Stomach (tissue), 9 donors: ENCODE results near the gene PCDHGA6. TPM values are rescaled to one million over a fixed set of nuclear protein-coding genes. Genes with fewer than 3 reads are reported as not detected.
"Not testable (repeated sequence)": the region's sequence is repeated elsewhere in the genome, so short reads cannot be mapped to it uniquely, and the experiment has no call there.

Experiments used
- DNase-seq, 2 donors: peaks; one replicate each; pipeline versions ENCODE4 v3.0.0 to v3.0.0-alpha.2; 2013 to 2019
- H3K27ac ChIP-seq, 5 donors: fragments of 200-600 bp in 4 of 5; sonication (generic) in 4 of 5; one replicate each; pipeline ENCODE4 v1.5.1; 2013 to 2019; ENCODE audit warnings: mild to moderate bottlenecking in 1 of 5, moderate library complexity in 1 of 5
- H3K27me3 ChIP-seq, 3 donors: fragments of 200-600 bp; sonication (generic); one replicate each; pipeline ENCODE4 v1.5.1; 2017 to 2019; ENCODE audit warnings: mixed run types in 1 of 3
- H3K36me3 ChIP-seq, 4 donors: fragments of 200-600 bp; sonication (generic); 1 replicate in 3 of 4; 2 replicates in 1 of 4; pipeline ENCODE4 v1.5.1; 2016 to 2019
- H3K4me1 ChIP-seq, 4 donors: fragments of 200-600 bp; sonication (generic); one replicate each; pipeline ENCODE4 v1.5.1; 2016 to 2019
- H3K4me3 ChIP-seq, 4 donors: fragments of 200-600 bp; sonication (generic) in 3 of 4; one replicate each; pipeline ENCODE4 v1.5.1; 2016 to 2019; ENCODE audit warnings: mild to moderate bottlenecking in 1 of 4
- H3K9me3 ChIP-seq, 4 donors: fragments of 200-600 bp; sonication (generic); one replicate each; pipeline ENCODE4 v1.5.1; 2016 to 2019
- EP300 ChIP-seq: sonication (generic); formaldehyde crosslinking; IDR thresholded peaks from one replicate; pipeline ENCODE4 v1.6.1; 2017; ENCODE audit warnings: antibody characterized with exemption
- POLR2A ChIP-seq, 4 donors: fragments of 450-650 bp; IDR thresholded peaks; one replicate each; pipeline ENCODE4 v1.6.1; 2016; ENCODE audit warnings: antibody characterized with exemption in 4 of 4, control low read depth in 2 of 4, mild to moderate bottlenecking in 1 of 4, moderate library complexity in 1 of 4
- POLR2AphosphoS5 ChIP-seq, 3 donors: sonication (generic); formaldehyde crosslinking; IDR thresholded peaks; one replicate each; pipeline ENCODE4 v1.6.1; 2016; ENCODE audit warnings: antibody characterized with exemption in 3 of 3
- WGBS, 5 donors: extraction: QIAGEN DNeasy Blood & Tissue Kit in 3 of 5; methylation state at CpG; one replicate each; pipeline versions ENCODE4 v1.1.5 to v1.1.7; 2013 to 2018; 5-methylcytosine and 5-hydroxymethylcytosine counted together
- intact Hi-C: fragments of 100-400 bp; cut with DNase I; formaldehyde crosslinking; loops from one replicate; pipeline ENCODE4 v1.15.1; 2023; ENCODE audit warnings: low total_unique reads
- polyA plus RNA-seq, 3 donors: library from polyadenylated mRNA; stranded (reverse); fragments of 200-250 nt; gene quantifications; one replicate each; pipeline ENCODE4 v1.2.3, GENCODE V29; 2013
- total RNA-seq, 5 donors: library from RNA; depleted of rRNA; stranded (reverse); fragments of >200 nt; gene quantifications; one replicate each; pipeline versions ENCODE4 v1.1.0 to v1.2.3, GENCODE V29; 2014 to 2016
- TF ChIP-seq, protein P1 (sequence below), 7 experiments: fragments of 450-650 bp in 4 of 7; fragments of 200-600 bp in 3 of 7; sonication (generic) in 3 of 7; IDR thresholded peaks; one replicate each; pipeline ENCODE4 v1.5.1; 2016 to 2019; ENCODE audit warnings: antibody characterized with exemption in 7 of 7, control low read depth in 2 of 7, mild to moderate bottlenecking in 1 of 7
- donor health status: healthy with polysubstance abuse.
- donor health status: Bipolar disorder and iron deficiency.
- donor health status: healthy.

The PCDHGA6 gene
- total and polyA plus RNA-seq, 8 donors = 0.06 to 4.4 (median 0.58) TPM; not detected in 1

DNA sequence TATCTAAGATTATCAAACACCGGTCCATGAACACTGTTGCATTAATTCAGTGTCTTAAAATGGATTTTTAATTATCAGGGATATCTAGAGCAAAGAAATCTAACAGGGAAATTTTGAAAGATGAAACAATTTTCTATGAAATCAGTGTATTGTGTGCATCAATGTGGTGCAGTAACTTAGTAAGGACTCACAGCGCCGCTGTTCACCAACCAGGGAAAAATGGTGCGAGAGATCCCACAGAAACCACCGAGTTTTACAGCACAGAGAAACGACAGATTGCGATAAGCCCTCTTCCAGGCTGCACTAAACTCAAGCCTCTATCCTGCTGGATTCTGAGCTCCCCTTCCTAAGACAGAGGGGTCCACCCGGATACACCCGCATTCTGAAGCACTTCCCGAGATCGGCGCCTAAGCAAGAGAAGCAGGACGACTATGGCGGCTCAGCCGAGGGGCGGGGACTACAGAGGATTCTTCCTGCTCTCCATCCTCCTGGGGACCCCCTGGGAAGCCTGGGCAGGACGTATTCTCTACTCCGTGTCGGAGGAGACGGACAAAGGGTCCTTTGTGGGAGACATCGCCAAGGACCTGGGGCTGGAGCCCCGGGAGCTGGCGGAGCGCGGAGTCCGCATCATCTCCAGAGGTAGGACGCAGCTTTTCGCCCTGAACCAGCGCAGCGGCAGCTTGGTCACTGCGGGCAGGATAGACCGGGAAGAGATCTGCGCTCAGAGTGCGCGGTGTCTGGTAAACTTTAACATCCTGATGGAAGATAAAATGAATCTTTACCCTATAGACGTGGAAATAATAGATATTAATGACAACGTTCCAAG, 9.0 kb downstream of the PCDHGA6 start, which contains the start of gene PCDHGA7:
Gene PCDHGA7, plus strand, starts transcription at position 274 of the 826 bp plus-strand sequence. Its CDS starts 158 bp downstream, at position 432.
- 13 to 20% (median 18%) methylated on average over 31 to 37 of the region's 37 CpGs for WGBS, 5 donors
- H3K36me3 ChIP-seq = no peaks in the 10 kb centered on the region
- TF ChIP-seq POLR2A (IDR thresholded peaks at IDR 0.05) = no peak
- TF ChIP-seq, protein P1, sequence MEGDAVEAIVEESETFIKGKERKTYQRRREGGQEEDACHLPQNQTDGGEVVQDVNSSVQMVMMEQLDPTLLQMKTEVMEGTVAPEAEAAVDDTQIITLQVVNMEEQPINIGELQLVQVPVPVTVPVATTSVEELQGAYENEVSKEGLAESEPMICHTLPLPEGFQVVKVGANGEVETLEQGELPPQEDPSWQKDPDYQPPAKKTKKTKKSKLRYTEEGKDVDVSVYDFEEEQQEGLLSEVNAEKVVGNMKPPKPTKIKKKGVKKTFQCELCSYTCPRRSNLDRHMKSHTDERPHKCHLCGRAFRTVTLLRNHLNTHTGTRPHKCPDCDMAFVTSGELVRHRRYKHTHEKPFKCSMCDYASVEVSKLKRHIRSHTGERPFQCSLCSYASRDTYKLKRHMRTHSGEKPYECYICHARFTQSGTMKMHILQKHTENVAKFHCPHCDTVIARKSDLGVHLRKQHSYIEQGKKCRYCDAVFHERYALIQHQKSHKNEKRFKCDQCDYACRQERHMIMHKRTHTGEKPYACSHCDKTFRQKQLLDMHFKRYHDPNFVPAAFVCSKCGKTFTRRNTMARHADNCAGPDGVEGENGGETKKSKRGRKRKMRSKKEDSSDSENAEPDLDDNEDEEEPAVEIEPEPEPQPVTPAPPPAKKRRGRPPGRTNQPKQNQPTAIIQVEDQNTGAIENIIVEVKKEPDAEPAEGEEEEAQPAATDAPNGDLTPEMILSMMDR (IDR thresholded peaks at IDR 0.05) = no peak
- TF ChIP-seq POLR2AphosphoS5 (IDR thresholded peaks at IDR 0.05) = no peak
- TF ChIP-seq EP300 = no peak
- DNase-seq = no peak
- intact Hi-C loops = no loop called here
- peaks cover 0 to 70% (median 5%) of the 10 kb centered on the region in 3 donors for H3K27me3 ChIP-seq
- H3K4me1 ChIP-seq = no peaks in the 10 kb centered on the region
- no peak within 1 kb of the TSS for H3K27ac ChIP-seq
- peak within 1 kb of the TSS in 2 of 4 donors; percentile 8 to 16 for H3K4me3 ChIP-seq
- H3K9me3 ChIP-seq = peaks cover 34 to 99% (median 88%) of the 10 kb centered on the region in 4 donors

- DNase-seq = no peak
- Histone ChIP-seq H3K27ac (no peak overlapping the region), H3K36me3 (no peaks in the 10 kb centered on the region), H3K9me3 (peaks cover 35 to 95% (median 85%) of the 10 kb centered on the region in 4 donors), H3K27me3 (peaks cover 0 to 66% (median 5%) of the 10 kb centered on the region in 3 donors), H3K4me3 (peak overlapping the region in 1 of 4 donors; percentile 8), H3K4me1 (no peaks in the 10 kb centered on the region)
- WGBS, 5 donors = 33 to 55% (median 36%) methylated on average over 14 to 21 of the region's 21 CpGs
- intact Hi-C loops = no loop called here
- TF ChIP-seq POLR2A (IDR thresholded peaks at IDR 0.05) = no peak
Measured at GRCh38 chr5:141383345-141383744, 9.7 kb downstream of the PCDHGA6 start.

DNA sequence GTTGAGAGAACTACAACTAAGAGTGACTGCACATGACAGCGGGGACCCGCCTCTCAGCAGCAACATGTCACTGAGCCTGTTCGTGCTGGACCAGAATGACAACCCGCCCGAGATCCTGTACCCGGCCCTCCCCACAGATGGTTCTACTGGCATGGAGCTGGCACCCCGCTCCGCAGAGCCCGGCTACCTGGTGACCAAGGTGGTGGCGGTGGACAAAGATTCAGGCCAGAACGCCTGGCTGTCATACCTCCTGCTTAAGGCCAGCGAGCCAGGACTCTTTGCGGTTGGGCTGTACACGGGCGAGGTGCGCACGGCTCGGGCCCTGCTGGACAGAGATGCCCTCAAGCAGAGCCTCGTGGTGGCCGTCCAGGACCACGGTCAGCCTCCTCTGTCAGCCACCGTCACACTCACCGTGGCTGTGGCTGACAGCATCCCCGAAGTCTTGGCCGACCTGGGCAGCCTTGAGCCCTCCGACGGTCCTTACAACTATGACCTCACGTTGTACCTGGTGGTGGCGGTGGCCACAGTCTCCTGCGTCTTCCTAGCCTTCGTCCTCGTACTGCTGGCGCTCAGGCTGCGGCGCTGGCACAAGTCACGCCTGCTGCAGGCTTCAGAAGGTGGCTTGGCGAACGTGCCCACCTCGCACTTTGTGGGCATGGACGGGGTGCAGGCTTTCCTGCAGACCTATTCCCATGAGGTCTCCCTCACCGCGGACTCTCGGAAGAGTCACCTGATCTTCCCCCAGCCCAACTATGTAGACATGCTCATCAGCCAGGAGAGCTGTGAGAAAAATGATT, 11.0 kb downstream of the PCDHGA6 start:
- Histone ChIP-seq H3K4me1 (no peaks in the 10 kb centered on the region), H3K36me3 (peaks cover 0 to 5% (median 0%) of the 10 kb centered on the region in 4 donors), H3K9me3 (peaks cover 48 to 97% (median 90%) of the 10 kb centered on the region in 4 donors), H3K27ac (no peak overlapping the region), H3K4me3 (no peak overlapping the region), H3K27me3 (peaks cover 0 to 78% (median 7%) of the 10 kb centered on the region in 3 donors)
- no peak for TF ChIP-seq POLR2A (IDR thresholded peaks at IDR 0.05)
- no peak for TF ChIP-seq EP300
- TF ChIP-seq, protein P1 (IDR thresholded peaks at IDR 0.05) = no peak
- no peak for TF ChIP-seq POLR2AphosphoS5 (IDR thresholded peaks at IDR 0.05)
- 41 to 61% (median 45%) methylated on average over 32 to 43 of the region's 43 CpGs for WGBS, 5 donors
- DNase-seq = no peak
- intact Hi-C loops = no loop called here

- TF ChIP-seq, protein P1 (IDR thresholded peaks at IDR 0.05) = peak in 1 of 7 experiments; percentile 13
- H3K4me1 ChIP-seq, H3K27ac ChIP-seq, intact Hi-C loops: not testable (repeated sequence)
- H3K4me3 ChIP-seq = peak within 1 kb of the TSS in 2 of 4 donors; percentile 5 to 16
- H3K9me3 ChIP-seq = peaks cover 56 to 98% (median 92%) of the 10 kb centered on the region in 4 donors
- DNase-seq = peak in 1 of 2 donors; percentile 50
- H3K36me3 ChIP-seq = peaks cover 0 to 10% (median 0%) of the 10 kb centered on the region in 4 donors
- 13 to 20% (median 16%) methylated on average over 18 to 23 of the region's 40 CpGs for WGBS, 5 donors
- peaks cover 0 to 78% (median 10%) of the 10 kb centered on the region in 3 donors for H3K27me3 ChIP-seq
Measured at GRCh38 chr5:141387557-141388311, 14.0 kb downstream of the PCDHGA6 start, which contains the start of gene PCDHGB4. PCDHGB4 (plus strand) TSS chr5:141387698; CDS start chr5:141387885, 187 bp downstream.
